Erythroblast (primary cell): ENCODE data around the gene EPB41L2.

Experiments used
- GATA1 ChIP-seq: IDR thresholded peaks from 2 replicates; pipeline ENCODE4 v1.6.1; 2011; ENCODE audit warnings: low read depth, mild to moderate bottlenecking, control low read depth, low read length, moderate library complexity
- POLR2A ChIP-seq: IDR thresholded peaks from 2 replicates; pipeline ENCODE4 v1.6.1; 2011; ENCODE audit warnings: mild to moderate bottlenecking, low read length

GRCh38 chr6:130933712-130934200, 129.3 kb downstream of the EPB41L2 start:
- TF ChIP-seq POLR2A (no peak), GATA1 (no peak)
